Heart left ventricle (tissue), 13 donors: ENCODE results near the gene NUTM1.

Experiments used
- CTCF ChIP-seq, 12 donors: fragments of 200-600 bp; sonication (generic) in 4 of 12; IDR thresholded peaks; one replicate each; pipeline versions ENCODE4 v1.5.0 to v1.8.0; 2018 to 2022; ENCODE audit warnings: antibody characterized with exemption in 12 of 12, mild to moderate bottlenecking in 5 of 12
- POLR2A ChIP-seq, 2 donors: fragments of 450-650 bp; IDR thresholded peaks; one replicate each; pipeline ENCODE4 v1.6.1; 2017; ENCODE audit warnings: antibody characterized with exemption in 2 of 2, mild to moderate bottlenecking in 2 of 2, moderate library complexity in 2 of 2
- donor health status: ischemic (EF 13 %, LVEDD 7.1; RV severe dilation, severe dysfunction).
- donor health status: DM: no; HTN: yes; CAD: no.
- donor health status: DM: no; HTN: no; CAD: no.
- donor health status: ischemic (EF 25% LVEDD 6.9; RV normal size, moderate dysfunction).
- donor health status: ischemic (EF 25% LVEDD 5.7; RV mildly dilated, moderate dysfunction).
- donor health status: ischemic (EF 35%, LVEDD 5.7; RV mildly dilated, moderate dysfunction).
- donor health status: nonischemic (EF 11% LVEDD 7.7; RV severe dilation, severe dysfunction).
- donor health status: DM: yes; HTN: yes; CAD: no.
- donor health status: PGD.
- donor health status: ischemic (EF 29% LVEDD 5.4; RV normal size, mild dysfunction).
- donor health status: nonischemic (EF 23%, LVEDD 6.1; RV moderate dilation, normal function).

- no peak for TF ChIP-seq CTCF (IDR thresholded peaks at IDR 0.05)
- TF ChIP-seq POLR2A (IDR thresholded peaks at IDR 0.05) = no peak
Measured at GRCh38 chr15:34327906-34328305, 15.2 kb upstream of the NUTM1 start.
